Measurements from ENCODE around the gene PCBP1. TPM values are rescaled to one million over a fixed set of nuclear protein-coding genes. Genes with fewer than 3 reads are reported as not detected.

Gene PCBP1
- total RNA-seq, 4 donors from 2014 or later = 117 to 222 (median 167) TPM

GRCh38 chr2:70083344-70084156, 3.7 kb upstream of the PCBP1 start:
- no peak for ATAC-seq
- H3K27me3 ChIP-seq = no peaks in the 10 kb centered on the region
- H3K4me1 ChIP-seq = peaks cover 6 to 41% (median 9%) of the 10 kb centered on the region in 3 donors
- H3K9me3 ChIP-seq = no peaks in the 10 kb centered on the region
- peak overlapping the region in 3 of 4 donors; percentile 13 to 100 (median 100) for H3K27ac ChIP-seq
- H3K36me3 ChIP-seq = peaks cover 0 to 62% of the 10 kb centered on the region in 2 donors
- TF ChIP-seq POLR2AphosphoS5 (IDR thresholded peaks at IDR 0.05) (no peak), POLR2A (IDR thresholded peaks at IDR 0.05) (no peak), EP300 (IDR thresholded peaks at IDR 0.05) (no peak)
- TF ChIP-seq, protein P1, sequence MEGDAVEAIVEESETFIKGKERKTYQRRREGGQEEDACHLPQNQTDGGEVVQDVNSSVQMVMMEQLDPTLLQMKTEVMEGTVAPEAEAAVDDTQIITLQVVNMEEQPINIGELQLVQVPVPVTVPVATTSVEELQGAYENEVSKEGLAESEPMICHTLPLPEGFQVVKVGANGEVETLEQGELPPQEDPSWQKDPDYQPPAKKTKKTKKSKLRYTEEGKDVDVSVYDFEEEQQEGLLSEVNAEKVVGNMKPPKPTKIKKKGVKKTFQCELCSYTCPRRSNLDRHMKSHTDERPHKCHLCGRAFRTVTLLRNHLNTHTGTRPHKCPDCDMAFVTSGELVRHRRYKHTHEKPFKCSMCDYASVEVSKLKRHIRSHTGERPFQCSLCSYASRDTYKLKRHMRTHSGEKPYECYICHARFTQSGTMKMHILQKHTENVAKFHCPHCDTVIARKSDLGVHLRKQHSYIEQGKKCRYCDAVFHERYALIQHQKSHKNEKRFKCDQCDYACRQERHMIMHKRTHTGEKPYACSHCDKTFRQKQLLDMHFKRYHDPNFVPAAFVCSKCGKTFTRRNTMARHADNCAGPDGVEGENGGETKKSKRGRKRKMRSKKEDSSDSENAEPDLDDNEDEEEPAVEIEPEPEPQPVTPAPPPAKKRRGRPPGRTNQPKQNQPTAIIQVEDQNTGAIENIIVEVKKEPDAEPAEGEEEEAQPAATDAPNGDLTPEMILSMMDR (IDR thresholded peaks at IDR 0.05) = no peak
- 69 to 70% methylated on average over 8 of the region's 8 CpGs for WGBS, 2 donors (ENCODE audit: low coverage in 1 of 2)
- H3K4me3 ChIP-seq = no peak overlapping the region

GRCh38 chr2:70084973-70085710, 2.1 kb upstream of the PCBP1 start:
- Histone ChIP-seq H3K36me3 (peaks cover 0 to 52% of the 10 kb centered on the region in 2 donors), H3K4me3 (peak overlapping the region; percentile 67 to 83), H3K4me1 (peaks cover 6 to 56% (median 18%) of the 10 kb centered on the region in 3 donors), H3K27me3 (no peaks in the 10 kb centered on the region), H3K27ac (peak overlapping the region; percentile 90 to 100 (median 98)), H3K9me3 (no peaks in the 10 kb centered on the region)
- WGBS, 2 donors (ENCODE audit: low coverage in 1 of 2) = 44 to 55% methylated on average over 5 to 7 of the region's 10 CpGs
- TF ChIP-seq POLR2A (IDR thresholded peaks at IDR 0.05) (no peak), EP300 (IDR thresholded peaks at IDR 0.05) (no peak), POLR2AphosphoS5 (IDR thresholded peaks at IDR 0.05) (no peak)
- TF ChIP-seq, protein P1 (IDR thresholded peaks at IDR 0.05) = no peak
- no peak for ATAC-seq

DNA sequence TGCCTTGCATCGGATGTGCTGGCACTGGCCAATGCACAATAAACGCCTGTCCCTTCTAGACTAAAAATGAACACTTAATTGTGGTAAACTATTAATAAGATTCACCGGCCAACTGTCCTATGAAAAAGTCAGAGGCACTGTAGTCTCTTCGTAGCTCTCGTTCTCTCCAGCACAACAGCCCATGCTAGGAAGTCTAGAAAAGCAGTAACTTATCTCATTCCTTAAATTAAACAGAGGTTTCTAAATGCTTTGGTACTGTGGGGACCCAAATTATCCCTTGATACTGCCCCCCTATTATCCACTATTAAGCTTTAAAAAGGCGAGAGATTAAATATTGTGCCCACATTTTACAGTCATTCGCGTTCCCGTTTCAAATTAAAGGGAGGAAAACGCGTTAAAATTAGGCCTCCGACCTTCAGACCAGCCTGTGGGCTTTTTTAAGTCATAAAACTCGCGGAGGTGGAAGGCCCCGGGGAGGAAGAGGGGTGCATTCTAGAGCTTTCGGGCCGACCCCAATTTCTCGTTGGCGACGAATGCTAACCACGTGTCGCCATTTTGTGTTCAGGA, 1.5 kb upstream of the PCBP1 start:
- ATAC-seq = no peak
- Histone ChIP-seq H3K27me3 (no peaks in the 10 kb centered on the region), H3K4me3 (peak overlapping the region; percentile 67 to 83), H3K27ac (peak overlapping the region; percentile 90 to 100 (median 98)), H3K4me1 (peaks cover 6 to 61% (median 22%) of the 10 kb centered on the region in 3 donors), H3K9me3 (no peaks in the 10 kb centered on the region), H3K36me3 (peaks cover 0 to 46% of the 10 kb centered on the region in 2 donors)
- TF ChIP-seq, protein P1 (IDR thresholded peaks at IDR 0.05) = no peak
- 6 to 16% methylated on average over 18 to 22 of the region's 22 CpGs for WGBS, 2 donors (ENCODE audit: low coverage in 1 of 2)

- Histone ChIP-seq H3K27ac (peak overlapping the region; percentile 90 to 100 (median 98)), H3K27me3 (no peaks in the 10 kb centered on the region), H3K36me3 (peaks cover 0 to 40% of the 10 kb centered on the region in 2 donors), H3K4me3 (peak overlapping the region; percentile 67 to 83), H3K9me3 (no peaks in the 10 kb centered on the region), H3K4me1 (peaks cover 6 to 56% (median 22%) of the 10 kb centered on the region in 3 donors)
- 0% methylated on average over 12 of the region's 40 CpGs; no CpG with 5 or more reads in 1 of the 2 donors for WGBS, 2 donors (ENCODE audit: low coverage in 1 of 2)
- peak; percentile 61 for ATAC-seq
- TF ChIP-seq POLR2AphosphoS5 (IDR thresholded peaks at IDR 0.05) (peak; percentile 53), EP300 (IDR thresholded peaks at IDR 0.05) (no peak), POLR2A (IDR thresholded peaks at IDR 0.05) (no peak)
- TF ChIP-seq, protein P1 (IDR thresholded peaks at IDR 0.05) = no peak
Measured at GRCh38 chr2:70086278-70086837, 919 bp upstream of the PCBP1 start.
